NCI-H510A treated with DMSO at 0.1 percent for 48 hours (cell line): ENCODE measurements around the gene GLRX3.
"Not testable (repeated sequence)": the region's sequence is repeated elsewhere in the genome, so short reads cannot be mapped to it uniquely, and the experiment has no call there.

ENCODE experiments used
- DNase-seq: peaks from one replicate; lab custom pipeline; 2025; lab: John Stamatoyannopoulos, UW

GLRX3 gene

GRCh38 chr10:130136226-130137089 lies at the start of gene GLRX3:
Gene GLRX3, plus strand, starts transcription at chr10:130136391. Its CDS starts 30 bp downstream, at chr10:130136421.
- DNase-seq = peak; percentile 79

- DNase-seq = not testable (repeated sequence)
Observed at GRCh38 chr10:130090565-130090964, 45.6 kb upstream of the GLRX3 start.

GRCh38 chr10:130099344-130099743 lies 36.8 kb upstream of the GLRX3 start:
- DNase-seq = no peak

- no peak for DNase-seq
Observed at GRCh38 chr10:130105724-130106123, 30.5 kb upstream of the GLRX3 start.

- DNase-seq = not testable (repeated sequence)
Observed at GRCh38 chr10:130108146-130108545, 28.0 kb upstream of the GLRX3 start.

GRCh38 chr10:130108934-130109604 lies 27.1 kb upstream of the GLRX3 start:
- DNase-seq = no peak

- peak; percentile 69 for DNase-seq
Observed at GRCh38 chr10:130109796-130110245, 26.4 kb upstream of the GLRX3 start.

GRCh38 chr10:130110246-130111112 lies 25.7 kb upstream of the GLRX3 start, which contains the start of gene C10orf143:
Gene C10orf143, minus strand, starts transcription at chr10:130110830. Its CDS starts 58 bp downstream, at chr10:130110772.
- DNase-seq = peak; percentile 93

GRCh38 chr10:130111113-130111851 lies 24.9 kb upstream of the GLRX3 start:
- DNase-seq = peak; percentile 93

GRCh38 chr10:130111852-130112180 lies 24.4 kb upstream of the GLRX3 start:
- no peak for DNase-seq

- DNase-seq = no peak
Observed at GRCh38 chr10:130112821-130113220, 23.4 kb upstream of the GLRX3 start.

GRCh38 chr10:130116942-130117341 lies 19.2 kb upstream of the GLRX3 start:
- DNase-seq = not testable (repeated sequence)

- not testable (repeated sequence) for DNase-seq
Observed at GRCh38 chr10:130117535-130117934, 18.7 kb upstream of the GLRX3 start.

- DNase-seq = no peak
Observed at GRCh38 chr10:130121486-130122079, 14.6 kb upstream of the GLRX3 start.

GRCh38 chr10:130127364-130128061 lies 8.7 kb upstream of the GLRX3 start:
- DNase-seq = peak; percentile 59

- DNase-seq = no peak
Observed at GRCh38 chr10:130128062-130128781, 8.0 kb upstream of the GLRX3 start.

- DNase-seq = no peak
Observed at GRCh38 chr10:130128922-130129321, 7.3 kb upstream of the GLRX3 start.

- DNase-seq = no peak
Observed at GRCh38 chr10:130135676-130136225, 440 bp upstream of the GLRX3 start.

- DNase-seq = no peak
Observed at GRCh38 chr10:130137090-130137448, 878 bp downstream of the GLRX3 start.
